Skeletal muscle satellite cell (primary cell): ENCODE measurements around the gene PIK3C2A.
A peak's percentile ranks its signal among the peaks of the same experiment; 100 is the strongest.

Experiments used
- H3K27me3 ChIP-seq: 2 replicates; pipeline ENCODE4 v1.7.0; 2013; ENCODE audit warnings: low read length; ENCODE audit not compliant: control insufficient read depth, insufficient read depth
- H3K36me3 ChIP-seq: 2 replicates; pipeline ENCODE4 v1.7.0; 2013; ENCODE audit warnings: mild to moderate bottlenecking, control low read depth, low read length; ENCODE audit not compliant: insufficient read depth
- H3K4me1 ChIP-seq: 2 replicates; pipeline ENCODE4 v1.7.0; 2013; ENCODE audit warnings: low read length; ENCODE audit not compliant: control insufficient read depth, insufficient read depth
- H3K4me2 ChIP-seq: 2 replicates; pipeline ENCODE4 v1.7.0; 2013; ENCODE audit warnings: mild to moderate bottlenecking, low read length
- H3K4me3 ChIP-seq: 2 replicates; pipeline ENCODE4 v1.7.0; 2013; ENCODE audit warnings: low read length
- H3K9ac ChIP-seq: 2 replicates; pipeline ENCODE4 v1.7.0; 2013; ENCODE audit warnings: mild to moderate bottlenecking, low read depth, low read length, moderate library complexity
- H3K9me3 ChIP-seq: replicated peaks from 2 replicates; pipeline ENCODE4 v1.7.0; 2013; ENCODE audit warnings: mild to moderate bottlenecking, control low read depth, low read length

The PIK3C2A gene

DNA sequence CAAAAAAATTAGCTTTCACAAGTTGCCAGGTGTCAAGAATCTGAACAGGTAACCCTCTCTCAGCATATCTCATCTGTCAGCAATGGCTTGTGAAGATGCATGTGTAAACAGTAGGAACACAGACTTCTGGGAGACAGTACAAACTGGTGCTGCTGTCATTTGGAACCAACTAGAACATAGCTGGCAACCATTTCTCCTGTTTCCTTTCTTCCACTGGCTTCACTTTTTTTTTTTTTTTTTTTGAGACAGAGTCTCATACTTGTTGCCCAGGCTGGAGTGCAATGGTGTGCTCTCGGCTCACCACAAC lies 2.1 kb upstream of the PIK3C2A start:
- Histone ChIP-seq H3K27me3 (no peaks in the 10 kb centered on the region), H3K4me3 (no peak overlapping the region), H3K4me2 (no peak overlapping the region), H3K4me1 (peaks cover 16% of the 10 kb centered on the region), H3K36me3 (no peaks in the 10 kb centered on the region), H3K9me3 (no peaks in the 10 kb centered on the region), H3K9ac (no peak overlapping the region)

DNA sequence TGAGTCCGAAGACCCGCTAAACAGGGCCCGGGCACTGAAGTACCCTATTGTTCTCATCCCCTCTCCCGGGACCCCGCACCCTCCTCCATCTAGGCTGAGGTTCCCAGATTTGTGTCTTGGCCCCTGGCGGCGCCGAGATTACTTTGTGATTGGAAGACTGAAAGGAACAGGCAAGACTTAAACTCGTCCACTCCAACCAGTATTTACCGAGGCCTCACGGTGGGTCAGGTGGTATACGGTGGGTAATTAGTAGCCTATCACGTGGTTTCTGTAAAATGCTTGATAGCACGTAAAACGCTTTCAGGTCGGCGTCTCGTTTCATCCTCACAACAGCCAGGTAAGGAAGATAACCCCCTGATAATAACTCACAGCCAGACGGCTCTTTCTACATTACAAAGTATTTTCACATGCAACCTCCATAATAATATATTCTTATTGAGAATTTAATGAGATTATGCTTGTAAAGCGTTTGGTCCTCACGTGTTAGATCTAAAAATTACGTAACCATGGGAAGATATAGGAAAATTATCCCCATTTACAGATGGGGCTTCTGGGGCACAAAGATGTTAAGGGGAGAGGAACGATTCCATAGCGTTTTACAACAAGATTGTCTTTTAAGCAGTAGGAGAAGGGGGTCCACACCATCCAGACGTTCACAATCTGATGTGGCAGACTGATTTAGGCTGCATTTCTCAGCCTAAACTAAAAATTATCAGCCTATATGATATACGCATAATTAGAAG lies 642 bp upstream of the PIK3C2A start:
- peak overlapping the region; percentile 95 for H3K4me2 ChIP-seq

DNA sequence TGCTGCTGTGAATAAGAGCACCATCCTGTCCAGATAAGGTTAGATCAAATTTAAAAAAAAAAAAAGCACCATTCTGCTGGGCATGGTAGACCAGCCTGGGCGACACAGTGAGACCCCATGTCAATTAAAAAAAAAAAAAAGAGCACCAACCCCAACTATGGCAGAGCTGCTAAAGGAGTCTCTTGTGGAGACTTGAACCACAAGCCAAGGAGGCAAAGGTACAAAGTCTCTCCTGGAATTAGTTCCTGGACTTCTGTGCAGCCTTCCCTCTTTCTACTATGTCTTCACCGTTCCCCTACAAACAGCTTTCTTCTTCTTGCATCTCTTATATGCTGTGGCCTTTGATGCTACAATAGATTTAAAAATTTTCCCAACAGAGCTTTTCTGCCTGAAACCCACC lies 1.3 kb downstream of the PIK3C2A start:
- H3K4me1 ChIP-seq, result peaks cover 16% of the 10 kb centered on the region
- peak overlapping the region; percentile 99 for H3K4me3 ChIP-seq
- no peaks in the 10 kb centered on the region for H3K9me3 ChIP-seq
- peak overlapping the region; percentile 95 for H3K4me2 ChIP-seq
- H3K36me3 ChIP-seq, result peaks cover 7% of the 10 kb centered on the region
- H3K27me3 ChIP-seq, result no peaks in the 10 kb centered on the region
- H3K9ac ChIP-seq, result peak overlapping the region; percentile 97

More for the DNA sequence above, 642 bp upstream of the PIK3C2A start:
- peaks cover 16% of the 10 kb centered on the region for H3K4me1 ChIP-seq
- peak overlapping the region; percentile 97 for H3K9ac ChIP-seq
- H3K36me3 ChIP-seq, result peaks cover 7% of the 10 kb centered on the region
- H3K4me3 ChIP-seq, result peak overlapping the region; percentile 99
- H3K27me3 ChIP-seq, result no peaks in the 10 kb centered on the region
- H3K9me3 ChIP-seq, result no peaks in the 10 kb centered on the region

DNA sequence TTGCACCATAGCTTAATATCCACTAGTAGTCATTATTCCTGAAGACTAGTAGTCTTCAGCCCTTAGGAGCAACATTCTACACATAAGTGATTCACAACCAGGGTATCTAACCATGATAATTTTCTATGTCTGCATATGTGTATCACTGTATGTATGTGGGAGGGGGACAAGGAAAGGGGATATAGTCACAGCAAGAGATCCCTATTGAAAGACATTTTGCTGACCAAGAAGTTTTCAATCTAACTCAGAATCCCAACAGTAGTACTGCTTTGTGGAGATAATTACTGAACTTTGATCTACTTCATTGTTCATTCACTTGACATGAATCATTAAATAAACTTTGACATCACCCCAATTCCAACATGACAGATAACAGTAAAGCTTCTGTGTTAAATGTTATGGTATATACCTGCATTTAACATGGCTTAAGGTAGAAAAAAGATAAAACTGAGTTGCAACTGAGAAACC lies 10.3 kb downstream of the PIK3C2A start:
- Histone ChIP-seq H3K36me3 (peaks cover 5% of the 10 kb centered on the region), H3K9ac (no peak overlapping the region), H3K4me1 (peaks cover 10% of the 10 kb centered on the region), H3K9me3 (no peaks in the 10 kb centered on the region), H3K4me3 (no peak overlapping the region), H3K4me2 (peak overlapping the region; percentile 52), H3K27me3 (no peaks in the 10 kb centered on the region)

DNA sequence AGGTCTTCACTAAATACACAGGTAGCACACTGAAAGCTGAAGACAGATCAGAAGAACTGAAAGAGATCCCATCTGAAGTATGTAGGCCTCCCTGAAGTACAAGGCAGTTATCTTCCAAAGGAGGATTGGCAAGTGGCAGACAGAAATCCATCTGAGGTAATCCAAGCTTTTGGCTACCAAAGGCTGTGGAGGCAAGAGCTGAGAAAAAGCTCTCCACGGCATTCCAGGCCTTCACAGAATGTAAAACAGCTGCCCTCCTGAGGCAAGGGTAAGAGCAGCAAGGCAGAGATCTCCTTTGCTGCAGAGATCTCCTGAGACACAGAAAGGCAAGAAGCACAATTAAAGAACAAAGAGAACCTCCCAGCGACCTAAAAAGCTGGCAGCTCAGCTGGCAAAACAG lies 19.1 kb downstream of the PIK3C2A start:
- Histone ChIP-seq H3K4me1 (no peaks in the 10 kb centered on the region), H3K36me3 (peaks cover 3% of the 10 kb centered on the region), H3K27me3 (no peaks in the 10 kb centered on the region), H3K4me3 (no peak overlapping the region), H3K4me2 (no peak overlapping the region), H3K9me3 (no peaks in the 10 kb centered on the region), H3K9ac (no peak overlapping the region)

DNA sequence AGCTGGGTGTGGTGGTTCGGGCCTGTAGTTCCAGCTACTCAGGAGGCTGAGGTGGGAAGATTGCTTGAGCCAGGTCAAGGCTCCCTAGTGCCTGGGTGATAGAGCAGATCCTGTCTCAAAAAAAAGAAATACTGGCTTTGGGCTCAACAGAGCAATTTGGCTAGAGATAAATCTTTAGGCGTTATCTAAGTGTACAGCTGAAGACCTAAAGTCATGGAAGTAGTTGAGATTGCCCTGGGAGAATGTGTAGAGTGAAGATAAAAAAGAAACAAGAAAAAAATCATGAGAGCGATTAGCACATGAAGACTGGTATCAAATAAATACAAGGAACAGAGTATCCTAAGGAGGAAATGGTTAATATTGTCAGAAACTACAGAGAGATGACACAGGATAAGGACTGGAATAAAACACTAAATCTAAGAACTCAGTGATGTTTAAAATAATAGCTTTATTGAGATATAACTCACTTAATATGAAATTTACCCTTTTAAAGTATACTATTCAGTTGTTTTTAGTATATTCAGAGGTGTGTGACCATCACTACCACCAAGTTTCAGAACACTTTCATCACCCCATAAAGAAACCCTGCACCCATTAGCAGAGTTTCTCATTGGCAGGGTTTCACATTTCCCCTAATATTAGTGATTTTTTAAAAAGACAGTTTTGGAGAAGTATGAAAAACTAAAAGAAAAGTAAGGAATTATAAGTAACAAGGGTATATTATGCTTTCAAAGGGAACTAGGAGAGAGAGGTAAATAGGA lies 20.7 kb downstream of the PIK3C2A start:
- H3K4me3 ChIP-seq, result no peak overlapping the region
- no peak overlapping the region for H3K9ac ChIP-seq
- no peaks in the 10 kb centered on the region for H3K9me3 ChIP-seq
- no peaks in the 10 kb centered on the region for H3K4me1 ChIP-seq
- H3K27me3 ChIP-seq, result no peaks in the 10 kb centered on the region
- H3K4me2 ChIP-seq, result no peak overlapping the region
- peaks cover 3% of the 10 kb centered on the region for H3K36me3 ChIP-seq

DNA sequence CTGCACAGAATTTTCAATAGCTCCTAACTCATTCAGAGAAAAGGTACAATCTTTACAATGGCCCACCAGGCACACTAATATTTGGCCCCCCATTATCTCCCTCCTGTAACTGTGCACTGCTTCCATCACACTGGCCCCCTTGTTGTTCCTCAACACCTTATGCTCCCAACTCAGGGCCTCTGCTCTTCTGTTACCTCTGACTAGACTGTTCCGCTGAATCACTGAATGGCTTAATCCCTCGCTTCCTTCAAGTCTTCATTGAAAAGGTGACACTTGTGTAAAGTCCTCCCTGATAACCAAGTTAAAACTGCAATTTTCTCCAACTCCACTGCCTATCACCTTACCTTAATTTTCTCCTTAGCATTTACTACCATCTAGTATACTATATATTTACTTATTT lies 21.8 kb downstream of the PIK3C2A start:
- H3K4me3 ChIP-seq, result no peak overlapping the region
- H3K36me3 ChIP-seq, result no peaks in the 10 kb centered on the region
- no peaks in the 10 kb centered on the region for H3K9me3 ChIP-seq
- H3K4me2 ChIP-seq, result no peak overlapping the region
- H3K9ac ChIP-seq, result no peak overlapping the region
- H3K4me1 ChIP-seq, result no peaks in the 10 kb centered on the region
- no peaks in the 10 kb centered on the region for H3K27me3 ChIP-seq

DNA sequence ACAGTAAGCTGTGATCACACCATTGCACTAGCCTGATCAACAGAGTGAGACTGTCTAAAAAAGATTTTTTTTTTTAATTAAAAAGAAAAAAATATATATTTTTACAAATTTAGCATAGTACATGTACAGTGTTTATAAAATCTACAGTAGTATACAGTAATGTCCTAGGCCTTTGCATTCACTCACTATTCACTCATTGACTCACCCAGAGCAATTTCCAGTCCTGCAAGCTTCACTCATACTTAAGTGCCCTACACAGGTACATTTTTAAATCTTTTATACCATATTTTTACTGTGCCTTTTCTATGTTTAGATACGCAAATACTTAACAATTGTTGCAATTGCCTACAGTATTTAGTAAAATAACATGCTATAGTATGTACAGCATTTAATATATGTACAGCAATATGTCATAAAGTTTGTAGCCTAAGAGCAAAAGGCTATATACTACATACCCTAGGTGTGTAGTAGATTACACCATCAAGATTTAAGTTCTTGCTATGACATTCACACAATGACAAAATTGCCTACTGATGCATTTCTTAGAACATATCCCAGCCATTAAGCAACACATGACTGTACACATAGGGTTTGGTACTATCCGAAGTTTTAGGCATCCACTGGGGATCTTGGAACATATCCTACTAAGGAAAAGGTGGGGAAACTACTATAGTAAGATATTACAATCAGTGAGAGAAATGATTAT lies 22.8 kb downstream of the PIK3C2A start:
- Histone ChIP-seq H3K9ac (no peak overlapping the region), H3K4me3 (no peak overlapping the region), H3K27me3 (no peaks in the 10 kb centered on the region), H3K4me2 (no peak overlapping the region), H3K4me1 (no peaks in the 10 kb centered on the region), H3K36me3 (no peaks in the 10 kb centered on the region), H3K9me3 (no peaks in the 10 kb centered on the region)

DNA sequence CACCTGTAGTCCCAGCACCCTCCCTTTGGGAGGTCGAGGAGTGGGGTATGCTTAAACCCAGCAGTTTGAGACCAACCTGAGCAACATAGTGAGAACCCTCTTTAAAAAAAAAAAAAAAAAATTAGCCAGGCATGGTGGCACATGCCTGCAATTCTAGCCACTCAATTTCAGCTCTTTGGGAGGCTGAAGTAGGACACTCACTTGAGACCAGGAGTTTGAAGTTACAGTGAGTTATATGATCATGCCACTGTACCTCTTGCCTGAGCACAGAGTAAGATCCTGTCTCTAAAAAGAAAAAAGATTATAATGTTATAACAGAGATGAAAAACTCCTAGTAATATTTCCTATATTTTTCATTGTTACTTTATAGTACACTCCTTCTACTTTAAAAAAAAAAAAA lies 23.9 kb downstream of the PIK3C2A start:
- H3K4me2 ChIP-seq, result no peak overlapping the region
- no peaks in the 10 kb centered on the region for H3K4me1 ChIP-seq
- no peaks in the 10 kb centered on the region for H3K27me3 ChIP-seq
- no peak overlapping the region for H3K4me3 ChIP-seq
- no peak overlapping the region for H3K9ac ChIP-seq
- no peaks in the 10 kb centered on the region for H3K9me3 ChIP-seq
- H3K36me3 ChIP-seq, result no peaks in the 10 kb centered on the region

DNA sequence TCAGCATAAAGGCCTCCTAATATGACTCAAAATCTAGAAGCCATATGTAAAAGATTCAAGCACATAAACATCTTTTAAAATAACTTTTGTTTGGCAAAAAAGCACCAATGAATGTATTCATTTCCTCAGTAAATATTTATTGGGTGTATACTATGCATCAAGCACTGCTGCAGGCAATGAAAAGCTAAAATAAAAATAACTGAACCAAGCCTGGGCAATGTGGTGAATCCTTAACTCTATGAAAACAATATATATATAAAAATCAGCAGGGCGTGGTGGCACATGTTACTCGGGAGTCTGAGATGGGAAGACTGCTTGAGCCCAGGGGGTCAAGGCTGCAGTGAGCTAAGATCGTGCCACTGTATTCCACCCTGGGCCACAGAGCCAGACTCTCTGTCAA lies 27.8 kb downstream of the PIK3C2A start:
- Histone ChIP-seq H3K36me3 (no peaks in the 10 kb centered on the region), H3K4me1 (no peaks in the 10 kb centered on the region), H3K4me2 (no peak overlapping the region), H3K9ac (no peak overlapping the region), H3K4me3 (no peak overlapping the region), H3K27me3 (no peaks in the 10 kb centered on the region), H3K9me3 (no peaks in the 10 kb centered on the region)

DNA sequence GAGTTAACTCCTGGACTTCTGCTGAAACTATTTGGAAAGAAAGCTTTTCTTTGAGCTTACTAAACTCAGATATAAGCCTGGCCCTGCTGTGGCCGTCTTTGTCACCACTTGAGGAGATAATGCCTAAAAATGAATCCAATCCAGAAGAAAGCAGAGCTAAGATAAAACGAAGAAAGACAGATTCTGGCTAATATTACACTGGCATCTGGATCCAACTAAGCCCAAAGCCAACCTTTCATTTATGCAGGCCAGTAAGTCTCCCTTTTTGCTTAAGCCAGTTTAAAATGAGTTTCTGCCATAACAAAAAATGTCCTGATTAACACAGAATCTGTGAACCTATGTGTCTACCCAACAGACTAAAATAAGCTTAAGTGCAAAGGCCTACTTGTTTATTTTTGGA lies 34.5 kb downstream of the PIK3C2A start:
- peaks cover 14% of the 10 kb centered on the region for H3K4me1 ChIP-seq
- H3K4me3 ChIP-seq, result no peak overlapping the region
- H3K36me3 ChIP-seq, result peaks cover 8% of the 10 kb centered on the region
- no peak overlapping the region for H3K9ac ChIP-seq
- no peak overlapping the region for H3K4me2 ChIP-seq
- H3K27me3 ChIP-seq, result no peaks in the 10 kb centered on the region
- no peaks in the 10 kb centered on the region for H3K9me3 ChIP-seq
